GM23248 (cell line): ENCODE data around the gene MINDY2. TPM values are rescaled to one million over a fixed set of nuclear protein-coding genes. Genes with fewer than 3 reads are reported as not detected.

Experiments
- DNase-seq: peaks from one replicate; pipeline ENCODE4 v3.0.0-alpha.2; 2015
- H2AFZ ChIP-seq: fragments of 200-600 bp; sonication (generic); 2 replicates; pipeline ENCODE4 v1.6.1; 2016; ENCODE audit warnings: antibody characterized with exemption
- H3F3A ChIP-seq: fragments of 200-600 bp; sonication (generic); 2 replicates; pipeline ENCODE4 v1.6.1; 2016; ENCODE audit warnings: mild to moderate bottlenecking, antibody characterized with exemption, mixed run types; ENCODE audit not compliant: insufficient read depth
- H3K27ac ChIP-seq: fragments of 200-600 bp; sonication (generic); 2 replicates; pipeline ENCODE4 v1.5.1; 2016; ENCODE audit warnings: mild to moderate bottlenecking
- H3K27me3 ChIP-seq: fragments of 200-600 bp; sonication (generic); replicated peaks from 2 replicates; pipeline ENCODE4 v1.6.1; 2016; ENCODE audit warnings: mild to moderate bottlenecking; ENCODE audit not compliant: insufficient read depth
- H3K36me3 ChIP-seq: fragments of 200-600 bp; sonication (generic); 2 replicates; pipeline ENCODE4 v1.6.1; 2016; ENCODE audit warnings: low read depth, mild to moderate bottlenecking
- H3K4me1 ChIP-seq: fragments of 200-600 bp; sonication (generic); 2 replicates; pipeline ENCODE4 v1.6.1; 2016; ENCODE audit warnings: mild to moderate bottlenecking; ENCODE audit not compliant: insufficient read depth
- H3K4me2 ChIP-seq: fragments of 200-600 bp; sonication (generic); one replicate; pipeline ENCODE4 v1.6.1; 2016; ENCODE audit warnings: mild to moderate bottlenecking; ENCODE audit not compliant: unreplicated experiment
- H3K4me3 ChIP-seq: fragments of 200-600 bp; sonication (generic); 2 replicates; pipeline ENCODE4 v1.5.1; 2016; ENCODE audit warnings: mild to moderate bottlenecking
- H3K79me2 ChIP-seq: fragments of 200-600 bp; sonication (generic); 2 replicates; pipeline ENCODE4 v1.6.1; 2016; ENCODE audit warnings: mild to moderate bottlenecking; ENCODE audit not compliant: insufficient read depth
- H3K9ac ChIP-seq: fragments of 200-600 bp; sonication (generic); 2 replicates; pipeline ENCODE4 v1.6.1; 2016; ENCODE audit warnings: mild to moderate bottlenecking
- H3K9me2 ChIP-seq: fragments of 200-600 bp; sonication (generic); 2 replicates; pipeline ENCODE4 v1.6.1; 2016; ENCODE audit warnings: mixed run types, mild to moderate bottlenecking, moderate library complexity; ENCODE audit not compliant: insufficient read depth
- H3K9me3 ChIP-seq: fragments of 200-600 bp; sonication (generic); one replicate; pipeline ENCODE4 v1.6.1; 2017; ENCODE audit warnings: low read depth
- H4K20me1 ChIP-seq: fragments of 200-600 bp; sonication (generic); 2 replicates; pipeline ENCODE4 v1.6.0; 2016; ENCODE audit not compliant: insufficient read depth
- EZH2 ChIP-seq: fragments of 200-600 bp; sonication (generic); IDR thresholded peaks from 2 replicates; pipeline ENCODE4 v1.6.1; 2018; ENCODE audit warnings: antibody characterized with exemption, mild to moderate bottlenecking; ENCODE audit not compliant: insufficient read depth, poor library complexity, severe bottlenecking
- EZH2phosphoT487 ChIP-seq: fragments of 200-600 bp; sonication (generic); IDR thresholded peaks from 2 replicates; pipeline ENCODE4 v1.6.1; 2018; ENCODE audit warnings: antibody characterized with exemption, moderate library complexity, mild to moderate bottlenecking, low read depth; ENCODE audit not compliant: insufficient read depth
- WGBS, 2 experiments: methylation state at CpG; one replicate each; pipeline ENCODE4 v1.1.6; 2015 to 2017; ENCODE audit warnings: low lambda C conversion rate in 2 of 2, low coverage in 1 of 2; ENCODE audit errors: missing lambda C conversion rate in 2 of 2; 5-methylcytosine and 5-hydroxymethylcytosine counted together
- in situ Hi-C: fragments of 300-500 bp; cut with MboI; formaldehyde crosslinking; loops from 2 replicates; pipeline ENCODE4 v1.15.0; 2020
- polyA plus RNA-seq: library from polyadenylated mRNA; unstranded; fragments of >200 nt; fragmentation: Nextera tagmentation; extraction: Ambion mirVana; gene quantifications from 2 replicates; pipeline ENCODE4 v1.2.1, GENCODE V29; 2016
- total RNA-seq: library from RNA; depleted of rRNA; stranded (reverse); fragments of >200 nt; shearing (Covaris generic); gene quantifications from 2 replicates; pipeline ENCODE4 v1.2.3, GENCODE V29; 2014

MINDY2 gene
- total and polyA plus RNA-seq, 2 experiments from 2014 or later, result 28.7 to 47.1 TPM

DNA sequence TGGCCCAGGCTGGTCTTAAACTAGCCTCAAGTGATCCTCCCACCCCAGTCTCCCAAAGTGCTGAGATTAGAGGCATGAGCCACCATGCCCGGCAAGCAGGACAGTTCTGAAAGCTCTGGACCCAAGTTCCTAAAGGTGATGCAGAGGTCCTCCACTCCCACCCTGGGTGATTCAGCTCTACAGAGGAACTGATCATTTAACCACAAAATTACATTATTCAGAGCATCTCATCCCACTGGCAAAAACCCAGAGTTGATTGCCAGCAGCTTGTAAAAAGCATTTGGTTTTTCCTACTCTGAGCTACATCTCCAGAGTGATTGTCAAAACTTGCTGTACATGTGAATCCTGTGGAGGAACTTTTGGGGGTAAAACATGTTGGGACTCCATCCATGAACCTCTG is 102.2 kb downstream of the MINDY2 start:
- H3K27ac ChIP-seq, result peak overlapping the region; percentile 13; the same call in 1 of the 2 replicates
- no peaks in the 10 kb centered on the region for H3K9me3 ChIP-seq
- peak; percentile 94 for DNase-seq
- H3K79me2 ChIP-seq, result no peaks in the 10 kb centered on the region
- H3K36me3 ChIP-seq, result peaks cover 12% of the 10 kb centered on the region
- no peak overlapping the region for H2AFZ ChIP-seq
- no peaks in the 10 kb centered on the region for H4K20me1 ChIP-seq
- H3K9me2 ChIP-seq, result no peaks in the 10 kb centered on the region
- H3K9ac ChIP-seq, result no peak overlapping the region
- peak overlapping the region; percentile 36 for H3K4me2 ChIP-seq
- peaks cover 22% of the 10 kb centered on the region for H3K4me1 ChIP-seq
- TF ChIP-seq EZH2, result no peak
- TF ChIP-seq EZH2phosphoT487, result no peak
- no peak overlapping the region for H3K4me3 ChIP-seq
- in situ Hi-C loops, result no loop called here
- 0 to 6% methylated on average over 1 of the region's 1 CpG for WGBS, 2 experiments
- H3K27me3 ChIP-seq, result no peaks in the 10 kb centered on the region
- H3F3A ChIP-seq, result peaks cover 33% of the 10 kb centered on the region

DNA sequence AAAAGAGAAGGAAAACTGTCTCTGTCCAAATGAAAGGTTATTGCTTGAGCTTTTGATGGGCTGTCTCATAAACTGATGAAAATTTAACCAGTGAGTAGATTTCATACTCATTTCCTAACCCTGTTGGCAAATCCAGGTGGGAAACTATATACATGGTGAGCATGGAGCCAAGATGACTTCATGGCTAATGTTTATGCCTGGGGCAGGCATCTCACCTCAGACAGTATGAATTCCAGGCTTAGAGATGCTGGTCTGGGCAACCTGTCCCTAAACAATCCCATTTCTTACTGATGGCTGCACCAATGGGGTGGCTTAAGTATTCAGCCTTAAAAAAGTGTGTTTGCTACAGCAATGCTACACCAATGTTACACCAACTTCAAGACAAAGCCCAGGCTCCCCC is 104.2 kb downstream of the MINDY2 start:
- Histone ChIP-seq H3K4me1 (peaks cover 16% of the 10 kb centered on the region), H2AFZ (no peak overlapping the region), H4K20me1 (no peaks in the 10 kb centered on the region), H3K27ac (no peak overlapping the region), H3K4me3 (no peak overlapping the region), H3F3A (peaks cover 45% of the 10 kb centered on the region), H3K9me2 (no peaks in the 10 kb centered on the region), H3K27me3 (no peaks in the 10 kb centered on the region), H3K36me3 (peaks cover 32% of the 10 kb centered on the region), H3K9ac (no peak overlapping the region), H3K4me2 (no peak overlapping the region), H3K9me3 (no peaks in the 10 kb centered on the region), H3K79me2 (no peaks in the 10 kb centered on the region)
- in situ Hi-C loops, result no loop called here
- no peak for TF ChIP-seq EZH2phosphoT487
- no peak for TF ChIP-seq EZH2
- no peak for DNase-seq

DNA sequence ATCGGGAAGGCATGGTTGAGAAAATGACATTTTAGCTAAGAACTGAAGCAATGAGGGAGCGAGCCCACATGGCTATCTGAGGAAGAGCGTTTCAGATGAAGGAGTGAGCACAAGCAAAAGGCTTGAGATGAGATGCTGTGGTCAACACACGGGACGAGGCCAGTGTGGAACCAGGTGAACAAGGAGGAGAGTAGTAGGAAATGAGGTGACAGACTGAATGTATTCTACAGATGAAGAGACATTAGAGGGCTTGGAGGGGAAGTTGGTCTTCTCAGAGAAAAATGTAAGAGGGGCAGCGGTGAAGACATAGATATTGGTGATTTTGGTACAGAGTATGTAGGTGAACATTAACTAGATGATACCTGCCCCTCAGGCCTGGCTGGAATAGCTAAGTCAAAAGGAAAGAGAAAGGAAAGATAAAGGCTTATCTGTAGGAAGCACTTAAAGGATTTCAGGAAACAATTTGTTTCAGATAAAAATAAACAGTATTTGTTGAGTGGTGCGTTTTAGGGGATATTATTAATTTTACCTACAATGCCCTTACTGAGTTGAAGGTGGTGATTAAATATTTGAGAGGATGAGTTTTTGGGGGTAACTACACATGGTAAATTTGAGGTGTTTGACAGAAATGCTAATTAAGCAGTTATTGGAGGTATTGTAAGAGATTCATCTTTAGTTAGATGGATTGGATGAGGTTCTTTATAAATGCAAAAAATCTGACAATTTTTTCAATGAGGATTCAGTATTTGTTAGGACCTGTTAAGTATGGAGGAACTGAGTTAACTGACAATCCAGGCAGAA is 105.4 kb downstream of the MINDY2 start:
- WGBS, 2 experiments, result 89 to 93% methylated on average over 7 of the region's 7 CpGs
- Histone ChIP-seq H3K9ac (no peak overlapping the region), H3K4me1 (peaks cover 11% of the 10 kb centered on the region; the same call in 1 of the 2 replicates), H4K20me1 (no peaks in the 10 kb centered on the region), H3K9me2 (no peaks in the 10 kb centered on the region), H3K4me3 (no peak overlapping the region), H3K9me3 (no peaks in the 10 kb centered on the region), H2AFZ (no peak overlapping the region), H3K27me3 (no peaks in the 10 kb centered on the region), H3K27ac (no peak overlapping the region), H3K4me2 (no peak overlapping the region), H3K36me3 (peaks cover 40% of the 10 kb centered on the region), H3K79me2 (no peaks in the 10 kb centered on the region), H3F3A (peaks cover 40% of the 10 kb centered on the region)
- no peak for DNase-seq
- in situ Hi-C loops, result no loop called here
- TF ChIP-seq EZH2, result no peak
- TF ChIP-seq EZH2phosphoT487, result no peak

DNA sequence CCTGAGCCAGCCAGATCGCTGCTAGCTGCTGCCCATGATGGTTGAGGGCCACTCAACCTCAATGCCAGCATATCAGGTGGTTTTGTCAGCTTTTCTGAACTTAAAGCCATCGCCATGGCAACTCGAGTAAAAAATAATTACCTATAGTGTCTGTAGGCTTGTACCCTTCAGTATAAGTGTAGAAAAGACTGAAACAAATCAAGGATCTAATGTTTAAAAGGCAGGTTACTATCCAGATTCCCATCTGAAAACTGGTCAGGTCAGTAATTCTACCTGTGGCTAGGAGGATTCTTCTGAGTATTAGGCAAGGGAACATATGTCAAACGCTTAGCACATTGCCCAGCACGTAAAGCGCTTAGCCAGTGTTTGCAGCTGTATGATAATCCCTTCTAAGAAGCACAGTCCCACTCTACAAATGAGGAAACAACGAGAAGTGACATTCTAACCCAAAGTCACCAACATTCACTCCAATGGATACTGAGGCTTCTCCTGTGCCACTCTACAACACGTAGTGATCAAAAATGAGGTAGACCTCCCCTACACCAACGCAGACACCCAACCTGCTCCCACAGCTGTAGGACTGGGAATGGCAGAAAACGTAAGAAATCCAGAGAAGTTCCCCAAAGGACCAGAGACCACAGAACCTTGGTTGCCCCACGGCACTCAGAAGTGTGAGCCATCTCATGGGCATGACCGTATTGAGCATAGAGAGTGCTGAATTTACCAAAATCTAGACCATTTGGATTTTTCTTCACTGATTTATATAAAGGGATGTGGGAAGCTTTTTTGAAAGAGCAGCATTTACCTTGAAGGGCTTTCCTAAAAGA is 107.1 kb downstream of the MINDY2 start:
- TF ChIP-seq EZH2phosphoT487, result no peak
- TF ChIP-seq EZH2, result no peak
- H3K4me1 ChIP-seq, result peaks cover 6% of the 10 kb centered on the region; the same call in 1 of the 2 replicates
- 97% methylated on average over 12 of the region's 12 CpGs for WGBS, 2 experiments
- H3K9ac ChIP-seq, result no peak overlapping the region
- in situ Hi-C loops, result no loop called here
- no peak overlapping the region for H3K4me3 ChIP-seq
- no peak overlapping the region for H3K27ac ChIP-seq
- no peaks in the 10 kb centered on the region for H3K27me3 ChIP-seq
- no peaks in the 10 kb centered on the region for H4K20me1 ChIP-seq
- H3K36me3 ChIP-seq, result peaks cover 53% of the 10 kb centered on the region
- DNase-seq, result no peak
- H3K9me3 ChIP-seq, result no peaks in the 10 kb centered on the region
- no peaks in the 10 kb centered on the region for H3K9me2 ChIP-seq
- H3K79me2 ChIP-seq, result no peaks in the 10 kb centered on the region
- H3F3A ChIP-seq, result peaks cover 36% of the 10 kb centered on the region
- no peak overlapping the region for H3K4me2 ChIP-seq
- H2AFZ ChIP-seq, result no peak overlapping the region
